NCI-H187 treated with DMSO at 0.1 percent for 48 hours (cell line): ENCODE data around the gene SLC9C1.
A peak's percentile ranks its signal among the peaks of the same experiment; 100 is the strongest.

Experiments used
- DNase-seq: peaks from one replicate; lab custom pipeline; 2025; lab: John Stamatoyannopoulos, UW

Gene SLC9C1

GRCh38 chr3:112111785-112112402, 182.1 kb downstream of the SLC9C1 start:
- DNase-seq: no peak

GRCh38 chr3:112109322-112109721, 184.7 kb downstream of the SLC9C1 start:
- peak; percentile 46 for DNase-seq

DNA sequence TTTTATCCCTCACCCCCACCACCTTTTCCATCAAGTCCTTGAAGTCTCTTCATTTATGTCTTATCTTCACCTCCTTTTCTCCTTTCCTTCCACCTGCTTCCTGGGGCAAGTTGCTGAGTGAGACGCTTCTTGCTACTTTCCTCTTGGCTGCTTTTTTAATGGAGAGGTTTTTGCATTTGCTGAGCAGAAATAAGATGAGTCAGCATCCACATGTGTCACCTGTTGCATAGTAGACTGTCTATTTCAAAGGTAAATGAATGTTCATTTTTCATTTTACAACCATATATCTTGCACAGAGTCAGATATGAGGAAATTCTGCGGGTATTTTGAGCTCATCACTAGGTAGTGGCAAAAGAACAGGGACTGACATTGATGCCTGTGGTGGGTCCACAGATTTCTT, 189.2 kb downstream of the SLC9C1 start:
- no peak for DNase-seq

GRCh38 chr3:112101916-112102315, 192.1 kb downstream of the SLC9C1 start:
- no peak for DNase-seq

DNA sequence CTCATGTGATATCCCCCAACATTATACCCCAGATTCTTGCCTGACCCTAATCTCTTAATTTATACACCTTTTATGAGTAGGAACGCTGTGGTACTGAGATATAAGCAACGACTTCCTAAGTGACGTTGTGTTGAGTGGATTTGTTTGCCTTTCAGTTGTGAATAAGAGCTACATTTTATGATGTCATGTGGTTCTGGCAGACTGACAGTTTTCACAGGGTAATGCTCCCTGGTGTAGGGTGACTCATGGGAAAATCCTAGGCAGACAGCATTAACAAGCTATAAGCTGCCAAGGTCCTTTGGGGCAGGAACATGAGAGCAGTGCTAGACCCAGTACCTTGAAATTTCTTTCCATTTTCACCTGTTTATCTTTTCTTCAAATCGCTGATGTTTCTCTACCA, 196.6 kb downstream of the SLC9C1 start:
- peak; percentile 42 for DNase-seq

DNA sequence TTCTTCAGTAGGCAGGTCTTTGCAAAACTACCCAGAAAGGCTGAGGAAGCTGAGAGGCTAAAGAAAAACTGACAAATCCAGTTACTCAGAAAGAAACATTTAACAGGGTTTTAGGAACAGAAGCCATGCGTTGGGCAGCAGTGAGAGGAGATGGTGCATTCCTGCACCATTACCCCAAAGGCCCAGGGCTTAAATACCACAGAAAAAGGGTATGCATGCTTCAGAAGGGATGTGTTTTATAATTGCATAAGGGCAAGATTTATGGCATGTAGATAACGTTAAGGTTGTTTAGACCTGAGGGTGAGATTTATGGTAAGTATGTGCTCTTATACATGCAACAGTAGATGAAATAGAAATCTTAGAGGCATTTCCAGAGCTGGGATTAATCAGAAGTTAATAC, 197.8 kb downstream of the SLC9C1 start:
- no peak for DNase-seq

GRCh38 chr3:112095731-112096130, 198.3 kb downstream of the SLC9C1 start:
- no peak for DNase-seq

DNA sequence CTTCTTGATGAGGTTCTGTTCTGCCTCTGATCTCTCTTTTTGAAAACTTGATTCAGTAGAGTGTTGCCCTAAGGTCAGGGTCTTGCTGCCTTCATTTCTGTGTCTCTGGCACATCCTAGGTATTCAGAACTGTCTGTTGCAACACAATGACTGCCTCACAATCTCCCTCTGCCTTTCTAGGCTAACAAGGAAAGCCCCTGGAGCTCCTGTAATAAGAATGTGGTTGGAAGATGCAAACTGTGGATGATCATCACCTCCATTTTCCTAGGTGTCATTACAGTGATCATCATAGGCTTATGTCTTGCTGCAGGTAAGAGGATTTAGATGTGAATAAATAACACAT, 200.9 kb downstream of the SLC9C1 start:
- DNase-seq: no peak

DNA sequence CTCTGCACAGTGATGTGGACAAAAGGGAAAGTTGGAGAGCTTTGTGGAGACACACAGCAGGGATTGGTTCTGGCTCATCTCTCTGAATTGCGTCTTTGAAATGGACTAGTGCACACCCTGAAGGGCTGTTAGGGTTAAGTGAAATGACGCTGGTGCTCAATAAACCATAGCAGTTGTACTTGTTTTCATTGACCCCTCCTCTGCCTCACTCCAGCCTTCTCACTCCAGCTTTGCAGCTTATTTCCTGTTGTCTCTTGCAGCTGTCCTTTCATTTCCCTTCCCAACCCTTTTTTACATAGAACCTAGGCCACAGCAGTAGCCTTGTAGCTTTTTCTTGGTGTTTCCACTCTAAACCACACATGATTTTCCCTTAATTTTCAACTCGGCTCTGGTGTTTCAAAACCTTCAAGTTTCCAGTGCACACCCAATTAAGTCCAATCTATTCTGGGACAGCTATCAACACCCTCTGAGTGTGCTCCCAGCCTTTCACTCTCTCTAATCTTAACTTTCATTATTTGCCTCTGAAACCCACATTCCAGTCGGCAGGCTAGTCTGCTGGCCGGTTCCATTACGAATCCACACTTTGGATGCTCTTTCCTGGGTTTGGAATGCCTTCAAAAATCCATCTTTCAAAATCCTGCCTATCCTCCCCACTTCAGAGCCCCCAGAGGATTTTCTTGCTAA, 201.4 kb downstream of the SLC9C1 start:
- no peak for DNase-seq

DNA sequence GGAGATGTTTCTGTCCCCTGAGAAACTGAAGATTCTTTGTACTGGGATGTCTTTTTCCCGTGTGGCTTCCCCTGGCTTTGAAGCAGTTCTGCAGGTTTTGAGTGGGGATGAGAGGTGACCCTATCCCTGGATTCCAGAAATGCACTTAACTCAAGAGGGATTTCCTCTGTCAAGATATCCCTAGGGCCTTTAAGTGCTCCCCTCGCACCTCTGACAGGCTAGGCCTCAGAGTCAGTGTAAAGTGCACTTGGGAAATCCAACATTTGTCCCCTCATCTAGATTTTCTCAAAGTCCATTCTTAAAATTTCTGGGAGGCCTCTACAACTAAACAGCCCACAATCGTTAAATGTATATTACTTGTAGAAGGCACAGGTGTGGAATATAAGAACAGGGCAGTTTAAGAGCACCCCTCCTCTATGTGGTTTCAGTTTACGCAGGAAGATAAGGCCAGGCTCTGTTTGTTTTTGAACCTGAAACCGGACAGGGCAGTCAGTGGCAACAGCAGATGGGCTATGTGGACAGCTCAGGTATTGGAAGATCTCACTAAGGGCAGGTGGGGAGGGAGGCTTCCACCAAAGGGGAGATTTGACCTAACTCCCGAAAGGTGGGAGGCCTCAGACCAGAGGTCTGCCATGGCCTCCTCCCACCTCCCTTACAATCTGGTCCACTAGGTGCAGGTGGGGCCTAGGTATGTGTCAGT, 203.0 kb downstream of the SLC9C1 start:
- no peak for DNase-seq
